GM21528 (cell line): ENCODE data around the gene SLAMF9.
"Not testable (repeated sequence)": the region's sequence is repeated elsewhere in the genome, so short reads cannot be mapped to it uniquely, and the experiment has no call there.

ENCODE experiments used
- ATAC-seq: cut with Tn5 transposase; IDR thresholded peaks from one replicate; pipeline ENCODE4 v1.9.1; 2021; ENCODE audit warnings: mild to moderate bottlenecking, moderate library complexity; ENCODE audit not compliant: unreplicated experiment, low FRiP score

Gene SLAMF9

GRCh38 chr1:159904036-159904435 is 50.0 kb downstream of the SLAMF9 start:
- ATAC-seq: not testable (repeated sequence)

DNA sequence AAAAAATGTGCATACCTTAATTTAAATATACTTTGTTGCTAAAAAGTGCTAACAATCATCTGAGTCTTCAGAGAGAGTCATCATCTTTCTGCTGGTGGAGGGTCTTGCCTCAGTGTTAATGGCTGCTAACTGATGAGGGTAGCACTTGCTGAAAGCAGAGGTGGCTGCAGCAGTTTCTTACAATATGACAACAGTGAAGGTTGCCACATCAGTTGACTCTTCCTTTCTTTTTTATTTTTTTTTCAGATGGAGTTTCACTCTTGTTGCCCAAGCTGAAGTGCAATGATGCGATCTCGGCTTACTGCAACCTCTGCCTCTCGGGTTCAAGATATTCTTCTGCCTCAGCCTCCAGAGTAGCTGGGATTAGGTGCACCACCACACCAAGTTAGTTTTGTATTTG is 51.5 kb downstream of the SLAMF9 start:
- no peak for ATAC-seq
